Stimulated activated naive CD4-positive, alpha-beta T cell treated with Interleukin-2 at 50 U/mL for 16 hours (primary cell): ENCODE measurements around the gene CKMT1B.
"Not testable (repeated sequence)": the region's sequence is repeated elsewhere in the genome, so short reads cannot be mapped to it uniquely, and the experiment has no call there.

ENCODE experiments used
- DNase-seq: peaks from one replicate; lab custom pipeline; 2025; lab: John Stamatoyannopoulos, UW

Gene CKMT1B

GRCh38 chr15:43638464-43639204 is 44.8 kb downstream of the CKMT1B start:
- DNase-seq = not testable (repeated sequence)
